ENCODE measurements around the gene COCH.

Gene COCH

GRCh38 chr14:30915596-30915995, 41.2 kb downstream of the COCH start:
- TF ChIP-seq FOXM1 (IDR thresholded peaks at IDR 0.05; ENCODE audit: borderline replicate concordance, low read depth) (no peak), CEBPB (IDR thresholded peaks at IDR 0.05) (no peak)

- TF ChIP-seq YY1 (IDR thresholded peaks at IDR 0.05; ENCODE audit: low read depth) (no peak), CEBPB (IDR thresholded peaks at IDR 0.05) (no peak), REST (IDR thresholded peaks at IDR 0.05; ENCODE audit: low read depth) (no peak), TAF1 (IDR thresholded peaks at IDR 0.05; ENCODE audit: low read depth) (no peak), CREB1 (IDR thresholded peaks at IDR 0.05; ENCODE audit: low read depth) (no peak), EGR1 (IDR thresholded peaks at IDR 0.05) (no peak), NFIC (IDR thresholded peaks at IDR 0.05) (no peak), TEAD4 (IDR thresholded peaks at IDR 0.05) (no peak), ZBTB7A (IDR thresholded peaks at IDR 0.05; ENCODE audit: low read depth) (no peak), RAD21 (IDR thresholded peaks at IDR 0.05; ENCODE audit: low read depth) (no peak), EP300 (IDR thresholded peaks at IDR 0.05; ENCODE audit: borderline replicate concordance) (no peak), USF1 (IDR thresholded peaks at IDR 0.05) (no peak), MAX (IDR thresholded peaks at IDR 0.05) (no peak), FOXM1 (IDR thresholded peaks at IDR 0.05; ENCODE audit: borderline replicate concordance, low read depth) (no peak), TCF12 (IDR thresholded peaks at IDR 0.05; ENCODE audit: low read depth) (no peak)
Measured at GRCh38 chr14:30921305-30921704, 46.9 kb downstream of the COCH start.

- no peak for TF ChIP-seq REST (IDR thresholded peaks at IDR 0.05; ENCODE audit: low read depth)
- no peak for TF ChIP-seq TCF12 (IDR thresholded peaks at IDR 0.05; ENCODE audit: low read depth)
- TF ChIP-seq USF1 (IDR thresholded peaks at IDR 0.05), result no peak
- TF ChIP-seq TEAD4 (IDR thresholded peaks at IDR 0.05), result no peak
- TF ChIP-seq FOXM1 (IDR thresholded peaks at IDR 0.05; ENCODE audit: borderline replicate concordance, low read depth), result no peak
- TF ChIP-seq EP300 (IDR thresholded peaks at IDR 0.05; ENCODE audit: borderline replicate concordance), result no peak
- TF ChIP-seq RAD21 (IDR thresholded peaks at IDR 0.05; ENCODE audit: low read depth), result no peak
- no peak for TF ChIP-seq EGR1 (IDR thresholded peaks at IDR 0.05)
- TF ChIP-seq YY1 (IDR thresholded peaks at IDR 0.05; ENCODE audit: low read depth), result no peak
- TF ChIP-seq NFIC (IDR thresholded peaks at IDR 0.05), result no peak
- no peak for TF ChIP-seq MAX (IDR thresholded peaks at IDR 0.05)
- no peak for TF ChIP-seq TAF1 (IDR thresholded peaks at IDR 0.05; ENCODE audit: low read depth)
- no peak for TF ChIP-seq CREB1 (IDR thresholded peaks at IDR 0.05; ENCODE audit: low read depth)
- TF ChIP-seq ZBTB7A (IDR thresholded peaks at IDR 0.05; ENCODE audit: low read depth), result no peak
- no peak for TF ChIP-seq CEBPB (IDR thresholded peaks at IDR 0.05)
Measured at GRCh38 chr14:30921788-30922187, 47.4 kb downstream of the COCH start.

GRCh38 chr14:30925254-30925653, 50.9 kb downstream of the COCH start:
- TF ChIP-seq TCF12 (IDR thresholded peaks at IDR 0.05; ENCODE audit: low read depth) (no peak), REST (IDR thresholded peaks at IDR 0.05; ENCODE audit: low read depth) (no peak), YY1 (IDR thresholded peaks at IDR 0.05; ENCODE audit: low read depth) (no peak), MAX (IDR thresholded peaks at IDR 0.05) (no peak)

GRCh38 chr14:30928462-30928861, 54.1 kb downstream of the COCH start:
- TF ChIP-seq FOXM1 (IDR thresholded peaks at IDR 0.05; ENCODE audit: borderline replicate concordance, low read depth) (no peak), YY1 (IDR thresholded peaks at IDR 0.05; ENCODE audit: low read depth) (no peak), USF1 (IDR thresholded peaks at IDR 0.05) (no peak), NFIC (IDR thresholded peaks at IDR 0.05) (no peak), EP300 (IDR thresholded peaks at IDR 0.05; ENCODE audit: borderline replicate concordance) (no peak), TEAD4 (IDR thresholded peaks at IDR 0.05) (no peak), CEBPB (IDR thresholded peaks at IDR 0.05) (no peak), TCF12 (IDR thresholded peaks at IDR 0.05; ENCODE audit: low read depth) (no peak), RAD21 (IDR thresholded peaks at IDR 0.05; ENCODE audit: low read depth) (no peak), MAX (IDR thresholded peaks at IDR 0.05) (no peak), ZBTB7A (IDR thresholded peaks at IDR 0.05; ENCODE audit: low read depth) (no peak), CREB1 (IDR thresholded peaks at IDR 0.05; ENCODE audit: low read depth) (no peak), TAF1 (IDR thresholded peaks at IDR 0.05; ENCODE audit: low read depth) (no peak), EGR1 (IDR thresholded peaks at IDR 0.05) (no peak), REST (IDR thresholded peaks at IDR 0.05; ENCODE audit: low read depth) (no peak)
